Esophagus (tissue), 2 donors: ENCODE data around the gene THSD4. TPM values are rescaled to one million over a fixed set of nuclear protein-coding genes. Genes with fewer than 3 reads are reported as not detected.
A peak's percentile ranks its signal among the peaks of the same experiment; 100 is the strongest.

Experiments
- H3K27ac ChIP-seq, 2 donors: one replicate each; pipeline ENCODE4 v1.5.1; 2013; ENCODE audit warnings: low read depth in 2 of 2, mild to moderate bottlenecking in 2 of 2, inconsistent platforms in 1 of 2, low read length in 1 of 2, moderate library complexity in 1 of 2
- H3K27me3 ChIP-seq, 2 donors: one replicate each; pipeline ENCODE4 v1.6.1; 2013; ENCODE audit warnings: low read length in 2 of 2, control low read depth in 1 of 2, mild to moderate bottlenecking in 1 of 2; ENCODE audit not compliant: insufficient read depth in 2 of 2, control insufficient read depth in 1 of 2
- H3K36me3 ChIP-seq, 2 donors: one replicate each; pipeline ENCODE4 v1.6.1; 2013; ENCODE audit warnings: low read length in 1 of 2; ENCODE audit not compliant: control insufficient read depth in 2 of 2, insufficient read depth in 2 of 2
- H3K4me1 ChIP-seq, 2 donors: one replicate each; pipeline ENCODE4 v1.6.1; 2013; ENCODE audit warnings: low read length in 1 of 2; ENCODE audit not compliant: control insufficient read depth in 2 of 2, insufficient read depth in 2 of 2
- H3K4me3 ChIP-seq, 2 donors: one replicate each; pipeline ENCODE4 v1.5.1; 2013; ENCODE audit warnings: low read length in 2 of 2, mild to moderate bottlenecking in 2 of 2, low read depth in 1 of 2, moderate library complexity in 1 of 2
- H3K9me3 ChIP-seq, 2 donors: one replicate each; pipeline ENCODE4 v1.6.1; 2013; ENCODE audit warnings: mild to moderate bottlenecking in 2 of 2, low read depth in 1 of 2, low read length in 1 of 2, moderate library complexity in 1 of 2; ENCODE audit not compliant: control insufficient read depth in 2 of 2, insufficient read depth in 1 of 2
- WGBS, 2 donors: extraction: QIAGEN DNeasy Blood & Tissue Kit; methylation state at CpG; one replicate each; pipeline ENCODE4 v1.1.7; 2013; 5-methylcytosine and 5-hydroxymethylcytosine counted together
- polyA plus RNA-seq, 2 donors: library from polyadenylated mRNA; stranded (reverse); fragments of 200-250 nt; gene quantifications; one replicate each; pipeline ENCODE4 v1.2.3, GENCODE V29; 2013
- donor health status: healthy with polysubstance abuse.
- donor health status: Bipolar disorder and iron deficiency.

Gene THSD4
- polyA plus RNA-seq, 2 donors = 34.1 to 49.7 TPM

- peaks cover 0 to 9% of the 10 kb centered on the region in 2 donors for H3K4me1 ChIP-seq
- H3K9me3 ChIP-seq = no peaks in the 10 kb centered on the region
- no peaks in the 10 kb centered on the region for H3K27me3 ChIP-seq
- no peaks in the 10 kb centered on the region for H3K36me3 ChIP-seq
- no peak overlapping the region for H3K27ac ChIP-seq
- H3K4me3 ChIP-seq = no peak overlapping the region
- WGBS, 2 donors = 64 to 75% methylated on average over 3 of the region's 3 CpGs
These were observed 166.8 kb downstream of the THSD4 start for GRCh38 chr15:71282076-71282475.

GRCh38 chr15:71288348-71288955, 173.2 kb downstream of the THSD4 start:
- no peaks in the 10 kb centered on the region for H3K36me3 ChIP-seq
- 73 to 80% methylated on average over 5 of the region's 5 CpGs for whole genome bisulfite sequencing, 2 donors
- H3K27ac ChIP-seq = no peak overlapping the region
- no peak overlapping the region for H3K4me3 ChIP-seq
- no peaks in the 10 kb centered on the region for H3K27me3 ChIP-seq
- H3K9me3 ChIP-seq = no peaks in the 10 kb centered on the region
- H3K4me1 ChIP-seq = no peaks in the 10 kb centered on the region

GRCh38 chr15:71290002-71290401, 174.7 kb downstream of the THSD4 start:
- no peaks in the 10 kb centered on the region for H3K27me3 ChIP-seq
- WGBS, 2 donors = 75 to 78% methylated on average over 3 of the region's 3 CpGs

GRCh38 chr15:71290881-71291635, 175.8 kb downstream of the THSD4 start:
- Histone ChIP-seq H3K4me1 (peaks cover 0 to 5% of the 10 kb centered on the region in 2 donors), H3K27ac (no peak overlapping the region), H3K27me3 (no peaks in the 10 kb centered on the region), H3K9me3 (no peaks in the 10 kb centered on the region), H3K4me3 (no peak overlapping the region), H3K36me3 (no peaks in the 10 kb centered on the region)
- WGBS, 2 donors = 76 to 80% methylated on average over 2 of the region's 2 CpGs

More at GRCh38 chr15:71290002-71290401, 174.7 kb downstream of the THSD4 start:
- no peak overlapping the region for H3K4me3 ChIP-seq
- no peak overlapping the region for H3K27ac ChIP-seq
- peaks cover 0 to 2% of the 10 kb centered on the region in 2 donors for H3K4me1 ChIP-seq
- H3K9me3 ChIP-seq = no peaks in the 10 kb centered on the region
- H3K36me3 ChIP-seq = no peaks in the 10 kb centered on the region

GRCh38 chr15:71291723-71292122, 176.5 kb downstream of the THSD4 start:
- Histone ChIP-seq H3K4me3 (no peak overlapping the region), H3K4me1 (peaks cover 0 to 5% of the 10 kb centered on the region in 2 donors), H3K9me3 (no peaks in the 10 kb centered on the region), H3K36me3 (no peaks in the 10 kb centered on the region), H3K27me3 (no peaks in the 10 kb centered on the region), H3K27ac (no peak overlapping the region)
- 81 to 96% methylated on average over 1 of the region's 1 CpG for WGBS, 2 donors

- Histone ChIP-seq H3K27me3 (no peaks in the 10 kb centered on the region), H3K4me1 (peaks cover 0 to 5% of the 10 kb centered on the region in 2 donors), H3K36me3 (no peaks in the 10 kb centered on the region), H3K27ac (peak overlapping the region in 1 of 2 donors; percentile 28), H3K9me3 (no peaks in the 10 kb centered on the region), H3K4me3 (no peak overlapping the region)
- 27 to 34% methylated on average over 2 of the region's 2 CpGs for WGBS, 2 donors
These were observed 178.5 kb downstream of the THSD4 start for GRCh38 chr15:71293723-71294122.

GRCh38 chr15:71294251-71294910, 179.1 kb downstream of the THSD4 start:
- Histone ChIP-seq H3K4me1 (peaks cover 0 to 5% of the 10 kb centered on the region in 2 donors), H3K4me3 (no peak overlapping the region), H3K27ac (peak overlapping the region in 1 of 2 donors; percentile 28), H3K36me3 (no peaks in the 10 kb centered on the region), H3K27me3 (no peaks in the 10 kb centered on the region), H3K9me3 (no peaks in the 10 kb centered on the region)
- 61 to 67% methylated on average over 12 of the region's 12 CpGs for WGBS, 2 donors

- H3K36me3 ChIP-seq = no peaks in the 10 kb centered on the region
- no peaks in the 10 kb centered on the region for H3K27me3 ChIP-seq
- H3K4me3 ChIP-seq = no peak overlapping the region
- no peaks in the 10 kb centered on the region for H3K9me3 ChIP-seq
- H3K27ac ChIP-seq = peak overlapping the region; percentile 84 to 90
- H3K4me1 ChIP-seq = peaks cover 0 to 5% of the 10 kb centered on the region in 2 donors
- WGBS, 2 donors = 30 to 41% methylated on average over 6 of the region's 6 CpGs
These were observed 179.8 kb downstream of the THSD4 start for GRCh38 chr15:71294911-71295602.

GRCh38 chr15:71295603-71296314, 180.5 kb downstream of the THSD4 start:
- Histone ChIP-seq H3K36me3 (no peaks in the 10 kb centered on the region), H3K27ac (peak overlapping the region; percentile 56 to 63), H3K4me3 (no peak overlapping the region), H3K27me3 (no peaks in the 10 kb centered on the region), H3K9me3 (no peaks in the 10 kb centered on the region), H3K4me1 (peaks cover 0 to 5% of the 10 kb centered on the region in 2 donors)
- 34 to 37% methylated on average over 3 of the region's 3 CpGs for WGBS, 2 donors
